ENCODE results near the gene TGFB1I1. TPM values are rescaled to one million over a fixed set of nuclear protein-coding genes. Genes with fewer than 3 reads are reported as not detected.

Gene TGFB1I1
- total RNA-seq, 1 experiment from 2014 or later: 8.7 TPM

- Histone ChIP-seq H3K4me3 (replicated peaks in 1 of 2; ENCODE audit: low read depth in 1 of 2, low read length in 2 of 2) (no peak overlapping the region), H3K9me2 (ENCODE audit: insufficient read depth) (no peaks in the 10 kb centered on the region), H4K20me1 (ENCODE audit: insufficient read depth) (no peaks in the 10 kb centered on the region), H3K79me2 (ENCODE audit: insufficient read depth, low read length) (no peaks in the 10 kb centered on the region), H3K9me3 (ENCODE audit: control insufficient read depth in 1 of 2, insufficient read depth in 1 of 2, low read depth in 1 of 2, low read length in 2 of 2) (no peaks in the 10 kb centered on the region), H3K4me1 (ENCODE audit: control insufficient read depth in 1 of 2, insufficient read depth in 2 of 2, low read length in 2 of 2) (peaks cover 0 to 2% of the 10 kb centered on the region in 2 experiments; a peak in 3 of 4 replicates), H3K27ac (ENCODE audit: low read depth, low read length) (no peak overlapping the region), H2AFZ (ENCODE audit: low read depth, low read length, poor library complexity, severe bottlenecking) (no peak overlapping the region), H3K9ac (ENCODE audit: low read length) (no peak overlapping the region), H3K4me2 (ENCODE audit: low read length) (no peak overlapping the region), H3K27me3 (ENCODE audit: insufficient read depth, low read length) (no peaks in the 10 kb centered on the region), H3K36me3 (ENCODE audit: control insufficient read depth in 1 of 2, insufficient read depth in 2 of 2, low read length in 2 of 2) (no peaks in the 10 kb centered on the region)
- ChIA-PET RAD21 (ENCODE audit: low non-redundant PET in 1 of 2, low total read pairs in 2 of 2, uncharacterized antibody in 2 of 2, unreplicated experiment in 2 of 2) (no interaction called here), CTCF (interaction anchor here (1.5 kb wide), 1 partner anchor 476 kb away, joined by 3 read pairs; no protein-coding TSS in a partner anchor), POLR2A (no interaction called here)
- BruUV-seq (replicated peaks): no TSS peak
- TF ChIP-seq CTCF (IDR thresholded peaks at IDR 0.05 in 2 of 3, conservative IDR thresholded peaks at IDR 0.05 in 1 of 3; ENCODE audit: borderline replicate concordance in 1 of 3, insufficient read depth in 1 of 3, low read depth in 2 of 3, low read length in 2 of 3) (no peak), POLR2A (IDR thresholded peaks at IDR 0.05; ENCODE audit: borderline replicate concordance, extremely low read depth, insufficient read depth, insufficient read length) (no peak), FOSL1 (IDR thresholded peaks at IDR 0.05; ENCODE audit: low read depth) (no peak), REST (IDR thresholded peaks at IDR 0.05; ENCODE audit: low read depth) (no peak), EZH2phosphoT487 (IDR thresholded peaks at IDR 0.05; ENCODE audit: borderline replicate concordance) (no peak), TCF7L2 (IDR thresholded peaks at IDR 0.05; ENCODE audit: borderline replicate concordance, extremely low read depth, insufficient read depth, insufficient read length) (no peak), SIN3A (IDR thresholded peaks at IDR 0.05; ENCODE audit: low read depth) (no peak), CEBPB (IDR thresholded peaks at IDR 0.05; ENCODE audit: low read depth) (no peak), ATF3 (IDR thresholded peaks at IDR 0.05) (no peak), ZFX (IDR thresholded peaks at IDR 0.05) (no peak), CBX3 (IDR thresholded peaks at IDR 0.05; ENCODE audit: low read depth) (no peak), SP1 (IDR thresholded peaks at IDR 0.05; ENCODE audit: low read depth) (no peak), EGR1 (IDR thresholded peaks at IDR 0.05; ENCODE audit: low read depth) (no peak), ZNF274 (IDR thresholded peaks at IDR 0.05; ENCODE audit: low read depth, low read length) (no peak), ZBTB33 (IDR thresholded peaks at IDR 0.05; ENCODE audit: extremely low read depth, insufficient replicate concordance, low read length) (no peak), EZH2 (IDR thresholded peaks at IDR 0.05) (no peak)
- ATAC-seq (no peak), DNase-seq (ENCODE audit: low read depth, low spot score) (no peak)
- intact Hi-C loops (cut with micrococcal nuclease): no loop called here
Measured at GRCh38 chr16:31429796-31430195, 42.2 kb upstream of the TGFB1I1 start.

Measured in HCT116 (cell line).